GM18526 (cell line): ENCODE results near the gene RNF213.

Experiments
- POLR2A ChIP-seq: IDR thresholded peaks from 3 replicates; pipeline ENCODE4 v1.6.1; 2011; ENCODE audit not compliant: insufficient read length; ENCODE audit errors: extremely low read depth

RNF213 gene

DNA sequence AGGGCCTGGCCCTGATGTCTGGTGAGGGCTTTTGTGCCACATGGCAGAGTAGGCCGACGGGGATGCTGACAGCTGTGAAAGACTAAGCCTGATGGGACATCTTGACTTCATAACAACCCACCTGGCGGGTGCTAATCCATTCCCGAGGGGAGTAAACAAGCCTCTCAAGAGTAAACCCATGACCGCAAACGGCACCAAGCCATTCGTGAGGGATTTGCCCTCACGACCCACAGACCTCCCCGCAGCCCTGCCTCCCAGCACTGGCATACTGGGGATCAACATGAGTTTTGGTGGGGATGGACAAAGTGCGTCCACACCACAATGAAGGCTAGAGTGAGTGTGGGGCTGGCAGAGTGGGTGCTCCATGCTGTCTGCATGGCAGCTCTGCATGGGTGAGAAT is 11.7 kb downstream of the RNF213 start:
- TF ChIP-seq POLR2A, result no peak

DNA sequence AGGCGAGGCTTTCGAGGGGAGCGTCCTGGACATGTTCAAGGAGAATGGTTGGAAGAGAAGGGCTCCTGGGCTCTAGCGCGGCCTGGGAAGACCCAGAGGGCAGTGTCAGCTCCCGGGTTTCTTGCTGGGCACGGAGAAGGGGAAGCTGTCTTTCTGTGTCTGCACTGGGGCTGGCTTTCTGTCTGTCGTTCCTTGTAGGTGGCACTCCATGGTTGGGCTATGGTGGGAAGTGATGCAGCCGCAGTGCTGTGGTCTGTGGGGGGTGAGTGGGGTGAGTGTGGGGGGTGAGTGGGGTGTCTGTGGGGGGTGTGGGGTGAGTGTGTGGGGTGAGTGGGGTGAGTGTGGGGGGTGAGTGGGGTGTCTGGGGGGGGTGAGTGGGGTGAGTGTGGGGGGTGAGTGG is 13.7 kb downstream of the RNF213 start:
- TF ChIP-seq POLR2A, result no peak

DNA sequence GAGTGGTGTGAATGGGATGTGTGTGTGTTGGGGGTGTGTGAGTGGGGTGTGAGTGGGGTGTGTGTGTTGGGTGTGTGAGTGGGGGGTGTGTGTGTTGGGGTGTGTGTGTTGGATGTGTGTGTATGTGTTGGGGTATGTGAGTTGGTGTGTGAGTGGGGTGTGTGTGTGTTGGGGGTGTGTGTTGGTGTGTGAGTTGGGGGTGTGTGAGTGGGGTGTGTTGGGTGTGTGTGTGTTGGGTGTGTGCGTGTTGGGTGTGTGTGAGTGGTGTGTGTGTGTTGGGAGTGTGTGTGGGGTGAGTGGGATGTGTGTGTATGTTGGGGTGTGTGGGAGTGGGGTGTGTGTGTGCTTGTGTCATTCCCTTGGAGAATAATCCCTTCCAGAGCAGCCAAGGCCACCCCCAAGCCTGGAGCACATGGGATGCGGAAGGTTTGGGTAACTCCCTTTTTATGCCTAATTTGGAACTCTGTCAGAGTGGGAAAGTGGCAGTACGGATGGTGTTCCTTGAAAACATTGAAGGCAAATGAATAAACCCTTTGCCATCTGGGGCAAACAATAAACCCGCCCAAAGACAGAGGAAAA is 14.3 kb downstream of the RNF213 start:
- no peak for TF ChIP-seq POLR2A

DNA sequence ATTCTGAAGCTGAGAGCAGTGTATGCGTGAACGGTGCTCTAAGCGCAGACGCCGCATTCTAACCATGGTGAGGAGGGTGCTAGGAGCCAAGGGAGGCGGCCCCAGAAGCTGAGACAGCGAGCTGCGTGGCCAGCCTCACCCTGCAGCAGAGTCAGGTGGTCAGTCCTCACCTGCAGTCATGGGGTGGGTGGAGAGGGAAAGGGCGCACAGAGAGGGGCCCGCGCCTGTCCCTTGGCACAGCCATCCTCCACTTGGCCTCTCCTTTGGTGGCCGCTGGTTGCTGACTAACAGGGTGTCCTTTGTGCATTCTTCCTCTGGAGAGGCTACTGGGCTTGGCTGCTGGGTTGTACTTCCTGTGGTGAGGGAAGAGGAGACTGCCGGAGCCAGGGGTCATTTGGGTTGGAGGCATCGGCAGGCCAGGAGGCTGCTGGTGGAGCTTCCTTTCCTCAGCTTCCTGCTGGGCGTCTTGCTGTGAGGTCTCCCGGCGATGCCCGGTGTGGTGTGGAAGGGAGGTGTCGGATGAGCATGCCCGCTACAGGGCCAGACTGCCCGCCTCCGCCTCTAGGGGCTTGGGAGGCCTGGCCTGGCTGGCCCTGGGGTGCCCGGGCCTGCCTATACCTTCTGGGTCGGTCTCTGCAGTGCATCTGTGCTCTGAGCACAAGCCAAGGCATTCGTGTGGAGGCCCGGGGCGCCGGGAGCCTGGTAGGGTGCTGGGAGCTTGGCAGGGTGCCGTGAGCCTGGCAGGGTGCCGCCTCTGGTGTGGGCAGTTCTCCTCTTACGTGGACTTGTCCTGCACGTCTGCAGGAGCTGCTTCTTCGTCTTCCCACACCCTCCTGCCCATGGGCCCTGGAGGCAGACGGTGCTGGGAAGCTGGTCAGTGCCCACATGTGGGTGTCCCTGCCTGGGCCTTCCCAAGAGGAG is 17.4 kb downstream of the RNF213 start:
- TF ChIP-seq POLR2A, result no peak

DNA sequence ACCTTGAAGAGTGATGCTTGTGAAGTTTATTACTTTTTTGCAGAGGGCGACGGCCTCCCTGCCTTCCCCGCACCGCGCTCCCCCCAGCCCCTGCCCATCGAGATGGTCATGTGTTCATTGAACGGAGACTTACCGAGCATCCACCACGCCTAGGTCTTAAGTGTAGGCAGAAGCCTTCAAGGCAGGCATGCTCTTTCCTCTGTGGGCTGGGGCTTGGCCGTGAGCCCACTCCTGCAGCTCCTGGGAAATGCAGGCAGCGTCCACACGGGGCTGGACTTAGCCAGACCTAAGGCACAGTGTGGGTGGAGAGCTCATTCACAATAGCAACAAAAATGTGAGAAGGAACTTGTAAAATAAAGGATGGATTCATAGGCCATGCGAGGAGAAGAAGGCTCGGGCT is 19.2 kb downstream of the RNF213 start:
- TF ChIP-seq POLR2A, result no peak

DNA sequence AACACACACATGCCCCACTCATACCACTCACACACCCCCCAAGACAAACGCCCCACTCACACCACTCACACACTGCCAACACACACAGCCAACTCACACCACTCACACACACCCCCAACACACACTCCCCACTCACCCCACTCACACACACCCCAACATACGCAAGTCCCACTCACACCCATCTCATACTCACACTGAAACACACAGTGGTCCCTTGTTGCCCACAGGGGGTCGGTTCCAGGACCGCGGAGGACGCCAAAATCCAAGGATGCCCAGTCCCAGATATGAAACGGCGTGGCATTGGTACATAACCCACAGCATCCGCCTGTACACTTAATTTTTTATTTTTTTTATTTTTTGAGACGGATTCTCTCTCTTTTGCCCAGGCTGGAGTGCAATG is 20.9 kb downstream of the RNF213 start:
- TF ChIP-seq POLR2A, result no peak

DNA sequence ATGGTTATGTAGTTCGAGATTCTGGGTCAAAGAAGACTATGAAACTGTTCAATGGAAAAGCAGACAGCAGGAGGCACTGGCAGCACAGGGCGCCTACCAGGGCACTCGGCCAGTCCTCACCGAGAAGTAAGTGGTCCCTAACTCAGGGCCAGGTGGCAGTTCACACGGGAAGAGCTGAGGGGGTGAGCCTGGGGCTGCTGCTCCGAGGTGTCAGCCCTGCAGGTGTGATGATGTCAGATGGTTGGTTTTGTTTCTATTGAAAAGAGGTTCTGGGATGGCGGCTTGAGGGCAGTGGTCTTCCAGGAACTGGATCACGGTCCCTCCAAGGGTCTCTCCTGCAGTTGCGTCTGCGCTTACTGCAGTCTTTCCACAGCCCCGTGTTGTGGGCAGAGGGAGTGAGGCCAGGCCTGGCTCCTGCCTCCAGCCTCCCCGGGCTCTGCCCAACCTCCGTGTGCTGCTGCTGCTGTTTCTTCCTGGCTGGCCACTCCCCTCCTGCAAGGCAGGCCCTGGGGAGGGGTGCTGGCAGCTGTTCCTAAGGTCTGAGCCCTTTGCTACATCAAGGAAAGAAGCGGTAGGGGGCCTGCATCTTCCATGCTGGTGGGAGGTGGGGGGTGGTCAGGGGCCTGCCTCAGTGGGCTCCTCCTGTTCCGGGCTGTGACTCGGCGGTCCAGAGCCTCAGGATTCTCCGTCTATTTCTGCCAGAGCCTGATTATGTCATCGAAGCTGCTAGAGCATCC is 22.6 kb downstream of the RNF213 start:
- TF ChIP-seq POLR2A, result no peak

DNA sequence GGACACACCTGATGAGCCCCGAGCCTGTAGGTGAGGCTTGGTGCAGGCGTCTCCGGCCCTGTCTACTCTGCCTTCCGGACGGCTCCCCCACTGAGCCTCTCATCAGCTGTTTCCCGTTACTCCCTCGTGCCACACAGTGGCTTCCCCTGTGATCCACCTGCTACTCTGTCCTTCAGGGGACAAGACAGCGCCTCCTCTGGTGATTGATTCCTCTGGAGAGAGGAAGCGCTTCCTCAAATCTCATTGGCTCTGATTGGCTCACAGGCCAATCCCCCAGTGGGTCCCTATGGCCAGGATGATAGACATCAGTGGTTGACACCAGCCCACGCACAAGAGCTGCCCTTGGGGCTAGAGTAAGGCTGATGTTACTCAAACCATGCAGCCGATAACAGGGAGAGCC is 24.0 kb downstream of the RNF213 start:
- TF ChIP-seq POLR2A, result no peak

DNA sequence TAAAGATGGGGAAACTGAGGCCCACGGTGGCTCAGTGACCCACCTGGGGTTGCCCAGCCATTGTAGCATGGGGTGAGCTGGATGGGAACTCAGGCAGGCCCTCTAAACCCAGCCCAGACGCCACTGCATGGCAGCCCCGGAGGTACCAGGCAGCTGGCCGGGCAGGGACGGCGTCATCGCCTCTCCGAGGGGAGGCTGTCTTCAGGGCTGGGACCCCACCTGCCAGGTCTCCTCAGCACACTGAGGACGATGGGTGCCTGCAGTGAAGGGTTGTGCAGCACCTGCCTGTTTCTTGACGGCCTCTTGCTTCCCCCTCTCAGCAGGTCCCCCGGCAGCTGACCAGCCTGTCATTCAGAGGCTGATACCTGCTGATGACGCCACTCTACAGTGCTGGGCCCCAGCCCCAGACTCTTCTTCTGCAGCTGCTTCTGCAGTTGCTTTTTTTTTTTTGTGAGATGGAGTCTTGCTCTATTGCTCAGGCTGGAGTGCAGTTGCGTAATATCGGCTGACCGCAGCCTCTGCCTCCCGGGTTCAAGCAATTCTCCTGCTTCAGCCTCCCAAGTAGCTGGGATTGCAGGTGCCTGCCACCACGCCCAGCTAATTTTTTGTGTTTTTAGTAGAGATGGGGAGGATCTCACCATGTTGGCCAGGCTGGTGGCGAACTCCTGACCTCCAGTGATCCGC is 24.7 kb downstream of the RNF213 start:
- peak; percentile 5 for TF ChIP-seq POLR2A

DNA sequence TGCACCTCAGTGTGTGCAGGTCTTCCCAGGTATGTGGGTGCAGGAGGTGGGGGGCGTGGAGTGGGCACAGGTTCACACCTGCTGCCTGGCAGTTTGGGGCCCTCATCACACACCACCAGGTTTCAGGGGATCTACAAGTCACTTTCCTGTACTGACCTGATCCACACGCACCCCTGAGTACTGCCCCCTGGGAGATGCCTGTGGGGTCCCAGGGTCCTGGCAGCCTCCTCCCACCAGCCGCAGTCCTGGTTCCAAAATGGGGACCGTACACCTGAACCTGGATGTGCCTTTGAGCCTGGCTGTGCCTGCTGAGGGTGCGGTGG is 25.9 kb downstream of the RNF213 start:
- TF ChIP-seq POLR2A, result no peak

DNA sequence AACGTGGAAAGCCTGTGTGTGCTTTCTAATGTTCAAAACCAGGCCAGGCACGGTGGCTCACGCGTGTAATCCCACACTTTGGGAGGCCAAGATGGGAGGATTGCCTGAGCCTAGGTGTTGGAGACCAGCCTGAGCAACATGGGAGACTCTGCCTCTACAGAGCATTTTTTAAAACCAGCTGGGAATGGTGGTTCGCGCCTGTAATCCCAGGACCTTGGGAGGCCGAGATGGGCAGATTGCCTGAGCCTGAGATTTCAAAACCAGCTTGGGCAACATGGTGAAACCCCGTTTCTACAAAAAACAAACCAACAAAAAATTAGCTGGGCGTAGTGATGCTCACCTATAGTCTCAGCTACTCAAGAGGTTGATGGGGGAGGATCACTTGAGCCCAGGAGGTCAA is 26.4 kb downstream of the RNF213 start:
- no peak for TF ChIP-seq POLR2A

DNA sequence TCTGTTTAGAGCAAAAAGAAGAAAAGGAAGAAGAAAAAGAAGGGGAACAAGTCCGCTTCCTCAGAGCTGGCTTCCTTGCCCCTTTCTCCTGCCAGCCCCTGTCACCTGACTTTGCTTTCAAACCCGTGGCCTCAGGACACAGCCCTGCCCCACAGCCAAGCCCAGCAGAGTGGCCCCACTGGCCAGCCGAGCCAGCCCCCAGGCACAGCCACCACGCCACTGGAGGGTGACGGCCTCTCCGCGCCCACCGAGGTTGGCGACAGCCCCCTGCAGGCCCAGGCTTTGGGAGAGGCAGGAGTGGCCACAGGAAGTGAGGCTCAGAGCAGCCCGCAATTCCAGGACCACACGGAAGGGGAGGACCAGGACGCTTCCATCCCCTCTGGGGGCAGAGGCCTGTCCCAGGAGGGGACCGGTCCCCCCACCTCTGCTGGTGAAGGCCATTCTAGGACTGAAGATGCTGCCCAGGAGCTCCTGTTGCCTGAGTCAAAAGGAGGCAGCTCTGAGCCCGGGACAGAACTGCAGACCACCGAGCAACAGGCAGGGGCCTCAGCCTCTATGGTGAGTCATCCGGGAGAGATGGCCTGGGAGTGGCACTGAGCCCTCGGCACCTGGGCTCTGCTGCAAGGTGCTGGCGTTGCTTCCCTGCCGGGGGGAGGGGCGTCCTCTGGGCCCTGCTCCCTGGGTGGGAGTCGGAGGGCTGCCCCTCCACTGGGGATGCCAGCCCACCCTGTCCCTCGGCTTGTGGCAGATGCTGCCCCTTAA is 27.3 kb downstream of the RNF213 start:
- no peak for TF ChIP-seq POLR2A

DNA sequence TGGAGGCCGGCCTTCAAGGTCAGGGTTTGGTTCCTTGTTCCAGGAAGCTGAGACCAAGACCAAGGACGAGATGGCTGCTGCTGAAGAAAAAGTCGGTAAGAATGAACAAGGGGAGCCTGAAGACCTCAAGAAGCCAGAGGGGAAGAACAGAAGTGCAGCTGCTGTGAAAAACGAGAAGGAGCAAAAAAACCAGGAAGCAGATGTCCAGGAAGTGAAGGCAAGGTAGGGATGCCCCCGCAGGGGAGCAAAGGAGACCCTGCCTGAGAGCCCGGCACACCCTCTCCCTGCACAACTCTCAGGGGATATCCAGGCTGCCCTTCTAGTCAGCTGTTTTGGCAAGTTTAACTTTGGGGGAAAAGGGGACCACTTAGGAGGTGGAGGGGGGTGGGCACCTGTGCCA is 29.0 kb downstream of the RNF213 start:
- TF ChIP-seq POLR2A, result no peak

DNA sequence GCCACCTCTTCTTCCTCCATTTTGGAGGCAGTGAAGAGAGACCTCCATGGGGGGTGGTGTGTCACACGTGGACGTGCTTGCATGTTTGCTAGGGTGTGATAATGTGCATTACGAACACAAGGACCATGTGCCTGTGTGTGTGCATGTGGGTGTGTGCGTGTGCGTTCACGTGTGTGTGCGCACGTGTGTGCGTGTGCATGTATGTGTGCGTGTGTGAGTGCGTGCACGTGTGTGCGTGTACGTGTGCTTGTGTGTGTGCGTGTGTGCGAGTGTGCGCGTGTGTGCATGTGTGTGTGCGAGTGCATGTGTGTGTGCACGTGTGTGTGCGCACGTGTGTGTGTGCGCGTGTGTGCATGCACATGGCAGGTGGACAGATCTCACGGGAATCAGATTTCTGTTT is 29.5 kb downstream of the RNF213 start:
- no peak for TF ChIP-seq POLR2A

DNA sequence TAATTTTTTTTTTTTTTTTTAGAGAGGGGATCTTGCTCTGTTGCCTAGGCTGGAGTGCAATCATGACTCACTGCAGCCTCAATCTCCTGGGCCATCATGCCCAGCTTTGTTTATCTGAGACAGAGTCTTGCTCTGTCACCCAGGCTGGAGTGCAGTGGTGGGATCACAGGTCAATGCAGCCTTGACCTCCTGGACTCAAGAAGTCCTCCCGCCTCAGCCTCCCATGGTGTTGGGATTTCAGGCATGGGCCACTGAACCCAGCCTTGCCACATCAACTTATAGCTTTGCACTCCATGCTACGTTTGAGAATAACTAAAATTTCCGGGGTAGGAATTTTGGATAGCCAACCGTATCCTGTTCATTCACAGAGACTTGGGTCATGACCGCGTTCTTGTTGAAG is 30.6 kb downstream of the RNF213 start:
- TF ChIP-seq POLR2A, result no peak
